ENCODE results near the gene SPI1. TPM values are rescaled to one million over a fixed set of nuclear protein-coding genes. Genes with fewer than 3 reads are reported as not detected.

The SPI1 gene
- total RNA-seq, 2 donors from 2014 or later = 7.5 to 10.9 TPM

GRCh38 chr11:47333886-47334443, 44.4 kb downstream of the SPI1 start:
- intact Hi-C loops (cut with DNase I) = no loop called here
- Histone ChIP-seq H3K4me1 (no peaks in the 10 kb centered on the region), H3K36me3 (replicated peaks in 1 of 2; ENCODE audit: insufficient read depth in 1 of 2, low read depth in 2 of 2) (peaks cover 0 to 4% of the 10 kb centered on the region in 2 donors), H3K27me3 (no peaks in the 10 kb centered on the region), H3K9me3 (no peaks in the 10 kb centered on the region), H3K27ac (no peak overlapping the region), H3K4me3 (no peak overlapping the region)
- ATAC-seq (no peak), DNase-seq (no peak)
- TF ChIP-seq POLR2A (IDR thresholded peaks at IDR 0.05) (no peak), CTCF (IDR thresholded peaks at IDR 0.05) (no peak)
- 77 to 85% methylated on average over 6 to 8 of the region's 8 CpGs for WGBS, 2 donors

DNA sequence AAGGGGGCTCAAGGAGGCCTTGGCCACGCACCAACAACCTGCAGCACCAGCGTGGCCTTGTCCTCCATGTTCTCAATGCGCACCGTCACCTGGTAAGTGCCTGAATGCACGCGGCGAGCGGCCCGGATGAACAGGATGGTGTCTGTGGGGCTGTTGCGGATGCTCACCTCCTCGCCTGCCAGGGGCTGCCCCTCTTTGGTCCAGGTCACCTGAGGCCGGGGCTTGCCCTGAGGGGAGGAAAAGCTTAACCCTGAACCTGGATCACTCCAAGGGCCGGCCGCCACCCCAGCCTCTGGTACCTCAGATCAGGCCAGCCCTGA, 44.9 kb downstream of the SPI1 start:
- H3K36me3 ChIP-seq (replicated peaks in 1 of 2; ENCODE audit: insufficient read depth in 1 of 2, low read depth in 2 of 2) = peaks cover 0 to 5% of the 10 kb centered on the region in 2 donors
- no peak overlapping the region for H3K4me3 ChIP-seq
- no peak for DNase-seq
- no peak overlapping the region for H3K27ac ChIP-seq
- intact Hi-C loops (cut with DNase I) = no loop called here
- H3K4me1 ChIP-seq = no peaks in the 10 kb centered on the region
- no peak for TF ChIP-seq CTCF (IDR thresholded peaks at IDR 0.05)
- no peak for TF ChIP-seq POLR2A (IDR thresholded peaks at IDR 0.05)
- WGBS, 2 donors = 91% methylated on average over 14 of the region's 14 CpGs; no CpG with 5 or more reads in 1 of the 2 donors
- H3K27me3 ChIP-seq = no peaks in the 10 kb centered on the region
- H3K9me3 ChIP-seq = no peaks in the 10 kb centered on the region
- ATAC-seq = no peak

GRCh38 chr11:47332791-47333525, 45.4 kb downstream of the SPI1 start:
- ATAC-seq (no peak), DNase-seq (no peak)
- TF ChIP-seq POLR2A (IDR thresholded peaks at IDR 0.05) (no peak), CTCF (IDR thresholded peaks at IDR 0.05) (no peak)
- Histone ChIP-seq H3K36me3 (replicated peaks in 1 of 2; ENCODE audit: insufficient read depth in 1 of 2, low read depth in 2 of 2) (peaks cover 0 to 5% of the 10 kb centered on the region in 2 donors), H3K27ac (no peak overlapping the region), H3K4me1 (no peaks in the 10 kb centered on the region), H3K9me3 (no peaks in the 10 kb centered on the region), H3K27me3 (no peaks in the 10 kb centered on the region), H3K4me3 (no peak overlapping the region)
- 86 to 89% methylated on average over 7 to 16 of the region's 20 CpGs for WGBS, 2 donors
- intact Hi-C loops (cut with DNase I) = no loop called here

DNA sequence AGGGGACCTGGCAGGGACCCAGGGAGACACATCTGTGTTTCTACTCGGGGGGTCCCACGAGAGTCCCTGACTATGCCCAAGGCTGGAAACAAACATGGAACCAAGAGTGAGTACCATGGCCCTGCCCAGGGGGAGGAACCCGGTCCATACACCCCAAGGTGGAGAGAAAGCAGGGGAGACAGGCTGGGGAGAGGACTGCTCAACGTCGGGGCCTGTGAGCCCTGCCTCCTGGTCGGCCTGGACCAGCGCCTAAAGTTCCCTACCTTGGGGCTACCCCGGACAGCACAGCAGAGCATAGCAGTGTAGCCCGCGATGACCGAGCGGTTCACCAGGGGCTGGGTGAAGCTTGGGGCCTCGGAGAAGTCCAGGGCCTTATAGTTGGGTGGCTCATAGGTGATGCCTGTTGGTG, 46.0 kb downstream of the SPI1 start:
- WGBS, 2 donors = 76 to 80% methylated on average over 13 of the region's 13 CpGs
- no peak for ATAC-seq
- H3K27ac ChIP-seq = no peak overlapping the region
- no peaks in the 10 kb centered on the region for H3K9me3 ChIP-seq
- DNase-seq = no peak
- no peaks in the 10 kb centered on the region for H3K4me1 ChIP-seq
- H3K36me3 ChIP-seq (replicated peaks in 1 of 2; ENCODE audit: insufficient read depth in 1 of 2, low read depth in 2 of 2) = peaks cover 0 to 8% of the 10 kb centered on the region in 2 donors
- H3K27me3 ChIP-seq = no peaks in the 10 kb centered on the region
- intact Hi-C loops (cut with DNase I) = no loop called here
- TF ChIP-seq CTCF (IDR thresholded peaks at IDR 0.05) (no peak), POLR2A (IDR thresholded peaks at IDR 0.05) (no peak)
- no peak overlapping the region for H3K4me3 ChIP-seq

All from body of pancreas (tissue), 4 donors.